SK-N-SH (cell line): Measurements from ENCODE around the gene CNOT4. TPM values are rescaled to one million over a fixed set of nuclear protein-coding genes. Genes with fewer than 3 reads are reported as not detected.

Experiments
- CTCF ChIA-PET: fragments of 300-600, 350-600 bp; formaldehyde crosslinking; extraction: SDS; loops from one replicate; lab custom pipeline; 2021; lab: Yijun Ruan, JAX
- POLR2A ChIA-PET: fragments of 350-600 bp; sonication (Branson Sonifier 250); formaldehyde crosslinking; extraction: SDS; loops from one replicate; lab custom pipeline; 2020; ENCODE audit warnings: antibody characterized with exemption, inconsistent platforms; lab: Yijun Ruan, JAX
- DNase-seq: peaks from one replicate; pipeline ENCODE4 v3.0.0; 2012
- H2AFZ ChIP-seq: fragments of 200-600 bp; sonication (generic); 2 replicates; pipeline ENCODE4 v1.8.1; 2016; ENCODE audit warnings: antibody characterized with exemption, mild to moderate bottlenecking, low read depth
- H3F3A ChIP-seq: fragments of 200-600 bp; sonication (generic); replicated peaks from 2 replicates; pipeline ENCODE3; 2016; ENCODE audit warnings: antibody characterized with exemption, mild to moderate bottlenecking; ENCODE audit not compliant: insufficient read depth
- H3K27ac ChIP-seq, 2 experiments: fragments of 200-500 bp in 1 of 2; fragments of 200-600 bp in 1 of 2; sonication (Bioruptor generic) in 1 of 2; sonication (generic), shearing (Covaris generic) in 1 of 2; 2 replicates each; pipeline versions ENCODE4 v1.5.1 to v1.6.1; 2014 to 2016; ENCODE audit warnings: low read depth in 2 of 2, inconsistent platforms in 1 of 2, low read length in 1 of 2, mild to moderate bottlenecking in 1 of 2, mixed read lengths in 1 of 2
- H3K27me3 ChIP-seq: fragments of 200-600 bp; sonication (generic), shearing (Covaris generic); 2 replicates; pipeline ENCODE4 v1.6.1; 2016; ENCODE audit warnings: mixed run types; ENCODE audit not compliant: insufficient read depth
- H3K36me3 ChIP-seq, 2 experiments: fragments of 200-500 bp in 1 of 2; fragments of 200-600 bp in 1 of 2; sonication (Bioruptor generic) in 1 of 2; sonication (generic) in 1 of 2; replicated peaks in 1 of 2; 2 replicates each; pipeline versions ENCODE3 to v1.5.1; 2014 to 2016; ENCODE audit warnings: low read length in 1 of 2, mild to moderate bottlenecking in 1 of 2; ENCODE audit not compliant: insufficient read depth in 2 of 2, control insufficient read depth in 1 of 2
- H3K4me1 ChIP-seq, 2 experiments: fragments of 200-500 bp in 1 of 2; fragments of 200-600 bp in 1 of 2; sonication (Bioruptor generic) in 1 of 2; sonication (generic), shearing (Covaris generic) in 1 of 2; 2 replicates each; pipeline versions ENCODE4 v1.5.1 to v1.6.1; 2014 to 2016; ENCODE audit warnings: low read depth in 1 of 2, low read length in 1 of 2, mixed run types in 1 of 2; ENCODE audit not compliant: insufficient read depth in 2 of 2, control insufficient read depth in 1 of 2
- H3K4me2 ChIP-seq: fragments of 200-600 bp; sonication (generic), shearing (Covaris generic); 2 replicates; pipeline ENCODE4 v1.6.1; 2017; ENCODE audit warnings: mixed run types
- H3K4me3 ChIP-seq, 2 experiments: fragments of 200-500 bp in 1 of 2; fragments of 200-600 bp in 1 of 2; sonication (Bioruptor generic) in 1 of 2; sonication (generic), shearing (Covaris generic) in 1 of 2; 2 replicates each; pipeline versions ENCODE4 v1.5.1 to v1.8.1; 2014 to 2016; ENCODE audit warnings: low read depth in 2 of 2, inconsistent platforms in 1 of 2, low read length in 1 of 2, mild to moderate bottlenecking in 1 of 2, mixed read lengths in 1 of 2, moderate library complexity in 1 of 2
- H3K79me2 ChIP-seq: fragments of 200-600 bp; sonication (generic); 2 replicates; pipeline ENCODE4 v1.8.1; 2017; ENCODE audit warnings: mild to moderate bottlenecking; ENCODE audit not compliant: insufficient read depth
- H3K9ac ChIP-seq: fragments of 200-600 bp; sonication (generic); 2 replicates; pipeline ENCODE4 v1.6.1; 2017; ENCODE audit warnings: mixed run types
- H3K9me2 ChIP-seq: fragments of 200-600 bp; sonication (generic); 2 replicates; pipeline ENCODE4 v1.6.1; 2017; ENCODE audit warnings: mixed run types
- H3K9me3 ChIP-seq: fragments of 200-600 bp; sonication (generic); 2 replicates; pipeline ENCODE4 v1.6.1; 2017; ENCODE audit warnings: mixed run types, mild to moderate bottlenecking, moderate library complexity
- H4K20me1 ChIP-seq: fragments of 200-600 bp; sonication (generic); 2 replicates; pipeline ENCODE4 v1.6.1; 2017; ENCODE audit warnings: mild to moderate bottlenecking, mixed run types; ENCODE audit not compliant: insufficient read depth
- MEF2A ChIP-seq: IDR thresholded peaks from 2 replicates; pipeline ENCODE4 v1.4.0; 2012; ENCODE audit warnings: low read depth, borderline replicate concordance
- MXI1 ChIP-seq: IDR thresholded peaks from 2 replicates; pipeline ENCODE4 v1.6.1; 2012; ENCODE audit warnings: mild to moderate bottlenecking, low read depth, low read length, improper control_type of control experiment
- NFIC ChIP-seq: IDR thresholded peaks from 2 replicates; pipeline ENCODE4 v1.4.0; 2012; ENCODE audit warnings: borderline replicate concordance
- RAD21 ChIP-seq: IDR thresholded peaks from 2 replicates; pipeline ENCODE4 v1.6.1; 2012; ENCODE audit warnings: mild to moderate bottlenecking, low read length
- RCOR1 ChIP-seq: fragments of 150-350 bp; IDR thresholded peaks from 2 replicates; pipeline ENCODE4 v1.6.1; 2017; ENCODE audit warnings: antibody characterized with exemption, low read length
- RFX5 ChIP-seq: IDR thresholded peaks from 2 replicates; pipeline ENCODE4 v1.6.1; 2012; ENCODE audit warnings: mild to moderate bottlenecking, improper control_type of control experiment, low read length
- RXRA ChIP-seq: IDR thresholded peaks from 2 replicates; pipeline ENCODE4 v1.4.0; 2012; ENCODE audit warnings: low read depth, mild to moderate bottlenecking, borderline replicate concordance
- SIN3A ChIP-seq: IDR thresholded peaks from 2 replicates; pipeline ENCODE4 v1.6.1; 2012; ENCODE audit warnings: low read depth, mild to moderate bottlenecking, low read length, moderate library complexity, borderline replicate concordance
- SMC3 ChIP-seq: IDR thresholded peaks from 2 replicates; pipeline ENCODE4 v1.6.1; 2012; ENCODE audit warnings: low read depth, low read length, improper control_type of control experiment
- TAF1 ChIP-seq: IDR thresholded peaks from 2 replicates; pipeline ENCODE4 v1.6.1; 2012; ENCODE audit warnings: low read depth, mild to moderate bottlenecking, low read length, moderate library complexity, borderline replicate concordance
- WGBS: methylation state at CpG from one replicate; pipeline ENCODE4 v1.1.6; 2017; ENCODE audit warnings: low lambda C conversion rate; 5-methylcytosine and 5-hydroxymethylcytosine counted together
- polyA plus RNA-seq, 3 experiments: library from polyadenylated mRNA; depleted of rRNA; stranded (reverse); fragments of >200 nt; gene quantifications; 2 replicates each; pipeline ENCODE4 v1.2.3, GENCODE V29; 2012
- TF ChIP-seq, protein P1 (sequence below): fragments of 200-600 bp; sonication (generic); IDR thresholded peaks from 2 replicates; pipeline ENCODE4 v1.6.1; 2017; ENCODE audit warnings: antibody characterized with exemption, mild to moderate bottlenecking, moderate library complexity
- TF ChIP-seq, protein P2 (sequence below): IDR thresholded peaks from 2 replicates; pipeline ENCODE4 v1.4.0; 2012; ENCODE audit warnings: low read depth, borderline replicate concordance
- TF ChIP-seq, protein P3 (sequence below): fragments of 150-350 bp; IDR thresholded peaks from 2 replicates; pipeline ENCODE4 v1.6.1; 2017; ENCODE audit warnings: antibody characterized with exemption, low read length, low read depth, borderline replicate concordance
- TF ChIP-seq, protein P4 (sequence below): fragments of 150-350 bp; IDR thresholded peaks from 2 replicates; pipeline ENCODE4 v1.6.1; 2016; ENCODE audit warnings: mild to moderate bottlenecking, low read depth, low read length
- TF ChIP-seq, protein P5 (sequence below): IDR thresholded peaks from 2 replicates; pipeline ENCODE4 v1.6.1; 2012; ENCODE audit warnings: mild to moderate bottlenecking, low read depth, low read length, moderate library complexity

Gene CNOT4
- polyA plus RNA-seq, 1 of the 3 experiments (the other 2 are of a cell fraction), result 8.0 TPM

GRCh38 chr7:135558337-135558767 lies 48.5 kb upstream of the CNOT4 start:
- H2AFZ ChIP-seq, result peak overlapping the region; percentile 88
- H3K9me2 ChIP-seq, result no peaks in the 10 kb centered on the region
- no peaks in the 10 kb centered on the region for H3K9me3 ChIP-seq
- ChIA-PET POLR2A (interaction anchor here (1.0 to 1.5 kb wide), 2 partner anchors 34 to 49 kb away, joined by 3 read pairs; no protein-coding TSS in a partner anchor), CTCF (interaction anchor here (0.7 to 2.5 kb wide), 14 partner anchors 11 to 283 kb away, joined by 3 to 16 read pairs (median 4); partner anchors contain the start of gene CNOT4)
- TF ChIP-seq RFX5 (no peak), RAD21 (peak; percentile 70), TAF1 (peak; percentile 37; the same call in 1 of the 2 replicates), MXI1 (peak; percentile 56; the same call in 1 of the 2 replicates), NFIC (no peak), SMC3 (peak; percentile 66)
- TF ChIP-seq, protein P1, sequence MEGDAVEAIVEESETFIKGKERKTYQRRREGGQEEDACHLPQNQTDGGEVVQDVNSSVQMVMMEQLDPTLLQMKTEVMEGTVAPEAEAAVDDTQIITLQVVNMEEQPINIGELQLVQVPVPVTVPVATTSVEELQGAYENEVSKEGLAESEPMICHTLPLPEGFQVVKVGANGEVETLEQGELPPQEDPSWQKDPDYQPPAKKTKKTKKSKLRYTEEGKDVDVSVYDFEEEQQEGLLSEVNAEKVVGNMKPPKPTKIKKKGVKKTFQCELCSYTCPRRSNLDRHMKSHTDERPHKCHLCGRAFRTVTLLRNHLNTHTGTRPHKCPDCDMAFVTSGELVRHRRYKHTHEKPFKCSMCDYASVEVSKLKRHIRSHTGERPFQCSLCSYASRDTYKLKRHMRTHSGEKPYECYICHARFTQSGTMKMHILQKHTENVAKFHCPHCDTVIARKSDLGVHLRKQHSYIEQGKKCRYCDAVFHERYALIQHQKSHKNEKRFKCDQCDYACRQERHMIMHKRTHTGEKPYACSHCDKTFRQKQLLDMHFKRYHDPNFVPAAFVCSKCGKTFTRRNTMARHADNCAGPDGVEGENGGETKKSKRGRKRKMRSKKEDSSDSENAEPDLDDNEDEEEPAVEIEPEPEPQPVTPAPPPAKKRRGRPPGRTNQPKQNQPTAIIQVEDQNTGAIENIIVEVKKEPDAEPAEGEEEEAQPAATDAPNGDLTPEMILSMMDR, result peak; percentile 80
- TF ChIP-seq, protein P2, sequence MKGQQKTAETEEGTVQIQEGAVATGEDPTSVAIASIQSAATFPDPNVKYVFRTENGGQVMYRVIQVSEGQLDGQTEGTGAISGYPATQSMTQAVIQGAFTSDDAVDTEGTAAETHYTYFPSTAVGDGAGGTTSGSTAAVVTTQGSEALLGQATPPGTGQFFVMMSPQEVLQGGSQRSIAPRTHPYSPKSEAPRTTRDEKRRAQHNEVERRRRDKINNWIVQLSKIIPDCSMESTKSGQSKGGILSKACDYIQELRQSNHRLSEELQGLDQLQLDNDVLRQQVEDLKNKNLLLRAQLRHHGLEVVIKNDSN, result no peak
- no peaks in the 10 kb centered on the region for H3K27me3 ChIP-seq
- peaks cover 0 to 3% of the 10 kb centered on the region in 2 experiments; a peak in 2 of 4 replicates for H3K4me1 ChIP-seq
- WGBS, result under 1% methylated on average over 16 of the region's 16 CpGs
- peak overlapping the region; percentile 83 to 92 for H3K4me3 ChIP-seq
- DNase-seq, result peak; percentile 84
- peak overlapping the region; percentile 92 for H3K9ac ChIP-seq
- H3K36me3 ChIP-seq, result peaks cover 0 to 5% of the 10 kb centered on the region in 2 experiments
- peak overlapping the region; percentile 93 for H3K4me2 ChIP-seq
- peak overlapping the region; percentile 85 to 97 for H3K27ac ChIP-seq
- H3K79me2 ChIP-seq, result peaks cover 55% of the 10 kb centered on the region
- H3F3A ChIP-seq, result peaks cover 13% of the 10 kb centered on the region
- H4K20me1 ChIP-seq, result no peaks in the 10 kb centered on the region

- peak; percentile 85 for DNase-seq
- Histone ChIP-seq H3K9me2 (no peaks in the 10 kb centered on the region), H3K9ac (peak within 1 kb of the TSS; percentile 92), H3K79me2 (peaks cover 49% of the 10 kb centered on the region), H3K36me3 (peaks cover 0 to 5% of the 10 kb centered on the region in 2 experiments), H4K20me1 (no peaks in the 10 kb centered on the region), H3K4me3 (peak within 1 kb of the TSS; percentile 83 to 92), H3K9me3 (no peaks in the 10 kb centered on the region), H3F3A (peaks cover 13% of the 10 kb centered on the region), H2AFZ (peak within 1 kb of the TSS; percentile 88), H3K4me1 (peaks cover 0 to 3% of the 10 kb centered on the region in 2 experiments; a peak in 2 of 4 replicates), H3K4me2 (peak within 1 kb of the TSS; percentile 93), H3K27ac (peak within 1 kb of the TSS; percentile 85 to 97), H3K27me3 (no peaks in the 10 kb centered on the region)
- POLR2A ChIA-PET, result interaction anchor here (1.0 to 1.5 kb wide), 2 partner anchors 34 to 48 kb away, joined by 3 read pairs; no protein-coding TSS in a partner anchor
- WGBS, result 3% methylated on average over 29 of the region's 38 CpGs
- CTCF ChIA-PET, result interaction anchor here (0.7 to 2.5 kb wide), 11 partner anchors 12 to 282 kb away, joined by 3 to 16 read pairs (median 5); no protein-coding TSS in a partner anchor
- TF ChIP-seq, protein P3, sequence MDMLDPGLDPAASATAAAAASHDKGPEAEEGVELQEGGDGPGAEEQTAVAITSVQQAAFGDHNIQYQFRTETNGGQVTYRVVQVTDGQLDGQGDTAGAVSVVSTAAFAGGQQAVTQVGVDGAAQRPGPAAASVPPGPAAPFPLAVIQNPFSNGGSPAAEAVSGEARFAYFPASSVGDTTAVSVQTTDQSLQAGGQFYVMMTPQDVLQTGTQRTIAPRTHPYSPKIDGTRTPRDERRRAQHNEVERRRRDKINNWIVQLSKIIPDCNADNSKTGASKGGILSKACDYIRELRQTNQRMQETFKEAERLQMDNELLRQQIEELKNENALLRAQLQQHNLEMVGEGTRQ, result peak; percentile 11; the same call in 1 of the 2 replicates
- TF ChIP-seq SIN3A (peak; percentile 90), RXRA (no peak), MEF2A (no peak), RCOR1 (peak; percentile 56; the same call in 1 of the 2 replicates), MXI1 (peak; percentile 85; the same call in 1 of the 2 replicates)
- TF ChIP-seq, protein P4, sequence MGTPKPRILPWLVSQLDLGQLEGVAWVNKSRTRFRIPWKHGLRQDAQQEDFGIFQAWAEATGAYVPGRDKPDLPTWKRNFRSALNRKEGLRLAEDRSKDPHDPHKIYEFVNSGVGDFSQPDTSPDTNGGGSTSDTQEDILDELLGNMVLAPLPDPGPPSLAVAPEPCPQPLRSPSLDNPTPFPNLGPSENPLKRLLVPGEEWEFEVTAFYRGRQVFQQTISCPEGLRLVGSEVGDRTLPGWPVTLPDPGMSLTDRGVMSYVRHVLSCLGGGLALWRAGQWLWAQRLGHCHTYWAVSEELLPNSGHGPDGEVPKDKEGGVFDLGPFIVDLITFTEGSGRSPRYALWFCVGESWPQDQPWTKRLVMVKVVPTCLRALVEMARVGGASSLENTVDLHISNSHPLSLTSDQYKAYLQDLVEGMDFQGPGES, result no peak; the same call in 1 of the 2 replicates
- TF ChIP-seq, protein P5, sequence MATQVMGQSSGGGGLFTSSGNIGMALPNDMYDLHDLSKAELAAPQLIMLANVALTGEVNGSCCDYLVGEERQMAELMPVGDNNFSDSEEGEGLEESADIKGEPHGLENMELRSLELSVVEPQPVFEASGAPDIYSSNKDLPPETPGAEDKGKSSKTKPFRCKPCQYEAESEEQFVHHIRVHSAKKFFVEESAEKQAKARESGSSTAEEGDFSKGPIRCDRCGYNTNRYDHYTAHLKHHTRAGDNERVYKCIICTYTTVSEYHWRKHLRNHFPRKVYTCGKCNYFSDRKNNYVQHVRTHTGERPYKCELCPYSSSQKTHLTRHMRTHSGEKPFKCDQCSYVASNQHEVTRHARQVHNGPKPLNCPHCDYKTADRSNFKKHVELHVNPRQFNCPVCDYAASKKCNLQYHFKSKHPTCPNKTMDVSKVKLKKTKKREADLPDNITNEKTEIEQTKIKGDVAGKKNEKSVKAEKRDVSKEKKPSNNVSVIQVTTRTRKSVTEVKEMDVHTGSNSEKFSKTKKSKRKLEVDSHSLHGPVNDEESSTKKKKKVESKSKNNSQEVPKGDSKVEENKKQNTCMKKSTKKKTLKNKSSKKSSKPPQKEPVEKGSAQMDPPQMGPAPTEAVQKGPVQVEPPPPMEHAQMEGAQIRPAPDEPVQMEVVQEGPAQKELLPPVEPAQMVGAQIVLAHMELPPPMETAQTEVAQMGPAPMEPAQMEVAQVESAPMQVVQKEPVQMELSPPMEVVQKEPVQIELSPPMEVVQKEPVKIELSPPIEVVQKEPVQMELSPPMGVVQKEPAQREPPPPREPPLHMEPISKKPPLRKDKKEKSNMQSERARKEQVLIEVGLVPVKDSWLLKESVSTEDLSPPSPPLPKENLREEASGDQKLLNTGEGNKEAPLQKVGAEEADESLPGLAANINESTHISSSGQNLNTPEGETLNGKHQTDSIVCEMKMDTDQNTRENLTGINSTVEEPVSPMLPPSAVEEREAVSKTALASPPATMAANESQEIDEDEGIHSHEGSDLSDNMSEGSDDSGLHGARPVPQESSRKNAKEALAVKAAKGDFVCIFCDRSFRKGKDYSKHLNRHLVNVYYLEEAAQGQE, result peak; percentile 49; the same call in 1 of the 2 replicates
These were observed 47.8 kb upstream of the CNOT4 start, which contains the start of gene NUP205 for GRCh38 chr7:135557455-135558336. Gene NUP205 (plus strand): TSS chr7:135557917. CDS start chr7:135557945, 28 bp downstream.
